Mesothelial cell of epicardium (in vitro differentiated cells): Measurements from ENCODE around the gene USP6. TPM values are rescaled to one million over a fixed set of nuclear protein-coding genes. Genes with fewer than 3 reads are reported as not detected.
A peak's percentile ranks its signal among the peaks of the same experiment; 100 is the strongest.
"Not testable (repeated sequence)": the region's sequence is repeated elsewhere in the genome, so short reads cannot be mapped to it uniquely, and the experiment has no call there.

Experiments used
- DNase-seq, 2 experiments: peaks; one replicate each; pipeline ENCODE4 v3.0.0; 2021; ENCODE audit warnings: low spot score in 2 of 2; ENCODE audit not compliant: unreplicated experiment in 2 of 2
- H3K27ac Mint-ChIP-seq: 2 replicates; pipeline ENCODE4 v1.8.0; 2021; ENCODE audit warnings: mixed read lengths
- H3K27me3 Mint-ChIP-seq: 2 replicates; pipeline ENCODE4 v1.8.0; 2021; ENCODE audit warnings: low read depth, mixed read lengths
- H3K36me3 Mint-ChIP-seq: 2 replicates; pipeline ENCODE4 v1.8.0; 2021; ENCODE audit warnings: mixed read lengths
- H3K4me1 Mint-ChIP-seq: 2 replicates; pipeline ENCODE4 v1.8.0; 2021; ENCODE audit warnings: mixed read lengths
- H3K4me3 Mint-ChIP-seq: 2 replicates; pipeline ENCODE4 v1.8.0; 2021; ENCODE audit warnings: mild to moderate bottlenecking, moderate library complexity, mixed read lengths
- H3K9me3 Mint-ChIP-seq: 2 replicates; pipeline ENCODE4 v1.8.0; 2021; ENCODE audit warnings: mixed read lengths
- CTCF ChIP-seq: fragments of 200-600 bp; sonication (generic); IDR thresholded peaks from one replicate; pipeline ENCODE4 v1.5.0; 2021; ENCODE audit warnings: antibody characterized with exemption; ENCODE audit not compliant: unreplicated experiment
- total RNA-seq: library from RNA; stranded (reverse); gene quantifications from 3 replicates; pipeline ENCODE4 v1.2.1, GENCODE V29; 2021

Gene USP6
- total RNA-seq, 1 donor from 2014 or later, result 0.42 TPM

- Mint-ChIP-seq H3K36me3 (no peaks in the 10 kb centered on the region), H3K4me3 (no peak overlapping the region), H3K27ac (no peak overlapping the region), H3K9me3 (no peaks in the 10 kb centered on the region), H3K4me1 (no peaks in the 10 kb centered on the region), H3K27me3 (peaks cover 30% of the 10 kb centered on the region)
- no peak for TF ChIP-seq CTCF
- no peak for DNase-seq
These were observed 48.6 kb downstream of the USP6 start for GRCh38 chr17:5164436-5164835.

- H3K4me3 Mint-ChIP-seq, H3K9me3 Mint-ChIP-seq, DNase-seq, H3K36me3 Mint-ChIP-seq, H3K4me1 Mint-ChIP-seq, H3K27ac Mint-ChIP-seq: not testable (repeated sequence)
- peaks cover 24% of the 10 kb centered on the region for H3K27me3 Mint-ChIP-seq
These were observed 50.1 kb downstream of the USP6 start for GRCh38 chr17:5165791-5166564.

GRCh38 chr17:5175027-5175426 is 59.2 kb downstream of the USP6 start:
- H3K27ac Mint-ChIP-seq, result not testable (repeated sequence)

GRCh38 chr17:5179003-5179402 is 63.2 kb downstream of the USP6 start:
- Mint-ChIP-seq H3K9me3 (peaks cover 54% of the 10 kb centered on the region), H3K27ac (no peak overlapping the region), H3K4me1 (no peaks in the 10 kb centered on the region), H3K27me3 (no peaks in the 10 kb centered on the region), H3K4me3 (no peak overlapping the region), H3K36me3 (peaks cover 81% of the 10 kb centered on the region)
- no peak for DNase-seq
- no peak for TF ChIP-seq CTCF

More at GRCh38 chr17:5175027-5175426, 59.2 kb downstream of the USP6 start:
- not testable (repeated sequence) for H3K4me3 Mint-ChIP-seq, H3K4me1 Mint-ChIP-seq, H3K27me3 Mint-ChIP-seq, DNase-seq
- Mint-ChIP-seq H3K36me3 (peaks cover 56% of the 10 kb centered on the region), H3K9me3 (peaks cover 39% of the 10 kb centered on the region)

GRCh38 chr17:5181509-5182305 is 65.9 kb downstream of the USP6 start:
- H3K9me3 Mint-ChIP-seq, result peaks cover 60% of the 10 kb centered on the region
- H3K27ac Mint-ChIP-seq, result no peak overlapping the region
- TF ChIP-seq CTCF, result no peak
- DNase-seq, result no peak
- H3K4me3 Mint-ChIP-seq, result no peak overlapping the region
- no peaks in the 10 kb centered on the region for H3K27me3 Mint-ChIP-seq
- no peaks in the 10 kb centered on the region for H3K4me1 Mint-ChIP-seq
- peaks cover 80% of the 10 kb centered on the region for H3K36me3 Mint-ChIP-seq

- Mint-ChIP-seq H3K27me3 (no peaks in the 10 kb centered on the region), H3K4me1 (no peaks in the 10 kb centered on the region), H3K36me3 (peaks cover 84% of the 10 kb centered on the region), H3K27ac (peak overlapping the region; percentile 22), H3K9me3 (peaks cover 66% of the 10 kb centered on the region), H3K4me3 (no peak overlapping the region)
- no peak for TF ChIP-seq CTCF
- no peak for DNase-seq
These were observed 67.0 kb downstream of the USP6 start for GRCh38 chr17:5182597-5183409.
